HFF-Myc (cell line): ENCODE data around the gene BIK.
"Not testable (repeated sequence)": the region's sequence is repeated elsewhere in the genome, so short reads cannot be mapped to it uniquely, and the experiment has no call there.

Experiments used
- DNase-seq: peaks from one replicate; pipeline ENCODE4 v3.0.0-alpha.2; 2011; ENCODE audit warnings: low read depth; ENCODE audit errors: extremely low read depth
- H3K4me3 ChIP-seq: replicated peaks from 2 replicates; pipeline ENCODE4 v1.5.1; 2011; ENCODE audit warnings: low read depth, mild to moderate bottlenecking, control low read depth, low read length
- TF ChIP-seq, protein P1 (sequence below): IDR thresholded peaks from 2 replicates; pipeline ENCODE4 v1.5.1; 2012; ENCODE audit warnings: mild to moderate bottlenecking, low read depth, low read length, control low read depth; ENCODE audit errors: missing control alignments

Gene BIK

DNA sequence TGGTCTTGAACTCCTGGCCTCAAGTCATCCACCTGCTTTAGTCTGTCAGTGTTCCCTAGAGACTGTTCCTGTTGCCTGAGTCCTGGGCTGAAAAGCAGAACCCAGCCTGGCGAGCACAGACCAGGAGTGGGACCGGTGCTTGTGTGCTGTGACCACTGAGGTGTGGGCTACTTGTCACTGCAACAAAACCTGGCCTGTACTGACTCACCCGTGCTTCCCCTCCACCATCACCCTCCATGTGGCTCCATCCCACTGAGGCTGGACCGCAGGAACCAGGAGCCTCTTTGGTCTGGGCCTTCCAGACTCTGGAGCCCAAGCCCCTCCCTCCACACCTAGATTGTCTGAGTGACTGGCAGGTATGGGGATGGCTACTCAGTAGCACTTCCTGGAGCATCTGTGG lies 24.0 kb downstream of the BIK start:
- TF ChIP-seq, protein P1, sequence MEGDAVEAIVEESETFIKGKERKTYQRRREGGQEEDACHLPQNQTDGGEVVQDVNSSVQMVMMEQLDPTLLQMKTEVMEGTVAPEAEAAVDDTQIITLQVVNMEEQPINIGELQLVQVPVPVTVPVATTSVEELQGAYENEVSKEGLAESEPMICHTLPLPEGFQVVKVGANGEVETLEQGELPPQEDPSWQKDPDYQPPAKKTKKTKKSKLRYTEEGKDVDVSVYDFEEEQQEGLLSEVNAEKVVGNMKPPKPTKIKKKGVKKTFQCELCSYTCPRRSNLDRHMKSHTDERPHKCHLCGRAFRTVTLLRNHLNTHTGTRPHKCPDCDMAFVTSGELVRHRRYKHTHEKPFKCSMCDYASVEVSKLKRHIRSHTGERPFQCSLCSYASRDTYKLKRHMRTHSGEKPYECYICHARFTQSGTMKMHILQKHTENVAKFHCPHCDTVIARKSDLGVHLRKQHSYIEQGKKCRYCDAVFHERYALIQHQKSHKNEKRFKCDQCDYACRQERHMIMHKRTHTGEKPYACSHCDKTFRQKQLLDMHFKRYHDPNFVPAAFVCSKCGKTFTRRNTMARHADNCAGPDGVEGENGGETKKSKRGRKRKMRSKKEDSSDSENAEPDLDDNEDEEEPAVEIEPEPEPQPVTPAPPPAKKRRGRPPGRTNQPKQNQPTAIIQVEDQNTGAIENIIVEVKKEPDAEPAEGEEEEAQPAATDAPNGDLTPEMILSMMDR: no peak
- no peak for DNase-seq
- no peak overlapping the region for H3K4me3 ChIP-seq

DNA sequence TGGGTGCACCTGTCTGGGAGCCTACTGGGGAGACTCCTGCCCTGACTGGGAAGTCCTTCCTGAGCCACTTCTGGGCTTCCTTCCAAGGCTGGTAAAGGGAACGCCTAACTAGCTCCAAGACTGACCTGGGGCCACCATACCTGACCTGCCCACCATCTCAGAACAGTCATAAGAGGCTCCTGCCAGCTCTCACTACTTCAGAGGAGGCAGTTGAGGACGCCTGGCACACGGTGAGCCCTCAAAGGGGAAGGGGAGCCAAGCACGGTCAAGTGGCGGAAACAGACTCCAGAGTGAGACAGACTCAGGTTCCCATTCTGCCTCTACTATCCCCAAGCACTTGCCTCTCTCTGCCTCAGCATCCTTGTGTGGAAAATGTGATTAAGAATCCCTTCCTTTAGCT lies 25.0 kb downstream of the BIK start:
- DNase-seq: no peak
- no peak overlapping the region for H3K4me3 ChIP-seq
- TF ChIP-seq, protein P1: no peak

DNA sequence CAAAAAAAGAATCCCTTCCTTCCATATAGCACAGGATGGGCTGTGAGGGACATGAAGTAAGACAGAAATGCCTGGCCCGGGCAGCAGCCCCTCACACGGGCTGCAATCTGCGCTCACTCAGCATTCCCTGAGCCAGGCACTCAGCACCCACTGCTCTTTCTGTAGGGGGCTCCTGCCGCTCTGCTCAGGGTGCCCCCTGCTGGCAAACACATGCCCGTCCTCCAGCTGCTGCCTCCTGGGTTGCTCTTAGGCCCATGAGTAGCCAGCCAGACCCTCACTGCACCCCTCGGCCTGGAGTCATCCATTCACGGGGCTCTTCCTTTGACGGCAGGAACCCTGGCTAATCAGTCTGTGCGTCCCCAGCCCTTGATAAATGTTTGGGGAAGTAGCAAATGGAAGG lies 25.7 kb downstream of the BIK start:
- H3K4me3 ChIP-seq: no peak overlapping the region
- DNase-seq: no peak
- TF ChIP-seq, protein P1: peak; percentile 76

DNA sequence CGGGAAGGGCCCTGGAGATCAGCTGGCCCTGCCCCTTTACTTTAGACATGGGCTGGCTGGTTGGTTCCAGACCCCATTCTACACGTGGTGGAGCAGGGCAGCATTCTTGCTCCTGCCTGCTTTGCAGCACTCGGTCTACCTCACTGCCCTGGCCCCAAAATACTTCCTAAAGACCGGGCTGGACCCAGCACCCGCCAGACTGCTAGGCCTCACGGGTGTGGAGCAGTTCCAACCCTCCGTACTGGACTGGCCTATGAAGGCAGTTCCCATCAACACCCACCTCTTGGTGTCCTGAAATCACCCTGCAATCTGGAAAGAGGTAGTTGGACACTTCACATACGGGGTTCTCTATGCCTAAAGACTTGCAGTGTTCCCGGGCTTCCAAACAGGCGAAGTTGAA lies 26.3 kb downstream of the BIK start:
- TF ChIP-seq, protein P1: no peak
- no peak for DNase-seq
- H3K4me3 ChIP-seq: no peak overlapping the region

DNA sequence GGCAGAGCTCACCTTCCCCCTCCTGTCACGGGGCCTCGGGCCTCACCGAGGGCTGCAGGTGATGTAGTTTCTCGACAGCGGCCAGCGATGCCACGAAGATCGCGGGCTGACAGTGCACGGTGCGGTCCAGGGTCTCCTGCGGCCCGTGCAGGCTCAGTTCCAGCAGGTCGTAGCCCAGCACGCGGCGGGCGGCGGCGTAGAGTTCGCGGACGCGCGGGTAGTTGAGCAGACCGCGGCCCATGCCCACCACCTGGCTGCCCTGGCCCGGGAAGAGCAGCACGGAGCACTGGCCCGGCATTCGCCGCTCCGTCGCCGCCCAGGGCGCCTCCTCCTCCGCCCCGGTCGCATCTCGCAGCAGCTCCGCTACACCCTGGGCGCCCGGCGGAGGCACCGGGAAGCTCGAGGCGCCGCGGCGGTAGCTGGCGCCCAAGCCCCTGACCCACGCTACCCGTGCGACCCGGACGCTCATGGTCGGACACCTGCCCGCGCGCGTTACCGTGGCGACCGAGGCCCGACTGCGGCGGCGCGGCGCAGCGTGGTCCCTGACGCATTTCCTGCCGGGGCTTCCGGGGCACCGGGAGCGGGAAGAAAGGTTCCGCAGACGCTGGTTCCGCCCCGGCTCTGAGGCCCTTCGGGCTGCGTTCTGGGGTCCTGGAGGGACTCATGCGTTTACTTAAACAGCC lies 32.5 kb downstream of the BIK start, which contains the start of gene MCAT:
Gene MCAT, minus strand, starts transcription at position 519 of the 683 bp plus-strand sequence. Its CDS starts 50 bp downstream, at position 469.
- no peak for DNase-seq
- TF ChIP-seq, protein P1: no peak
- H3K4me3 ChIP-seq: peak within 1 kb of the TSS; percentile 92

DNA sequence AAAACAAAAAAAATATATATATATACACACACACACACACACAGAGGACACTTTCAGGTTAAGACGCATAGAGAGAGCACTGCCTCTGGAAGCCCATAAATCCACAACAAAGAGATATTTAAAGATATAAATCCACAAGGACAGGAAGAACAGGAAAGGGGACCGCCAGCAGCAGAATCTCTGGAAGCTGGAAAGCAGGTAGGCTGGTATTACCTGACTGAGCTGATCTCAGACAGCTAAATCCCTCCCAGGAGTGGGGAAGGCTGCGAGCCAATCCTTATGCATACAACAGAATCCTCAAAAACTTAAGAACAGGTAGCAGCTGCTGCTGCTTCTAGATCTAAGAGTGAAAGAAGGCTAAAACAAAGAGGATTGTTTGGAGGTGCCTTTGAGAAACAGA lies 34.4 kb downstream of the BIK start:
- no peak for DNase-seq
- no peak overlapping the region for H3K4me3 ChIP-seq
- TF ChIP-seq, protein P1: no peak

DNA sequence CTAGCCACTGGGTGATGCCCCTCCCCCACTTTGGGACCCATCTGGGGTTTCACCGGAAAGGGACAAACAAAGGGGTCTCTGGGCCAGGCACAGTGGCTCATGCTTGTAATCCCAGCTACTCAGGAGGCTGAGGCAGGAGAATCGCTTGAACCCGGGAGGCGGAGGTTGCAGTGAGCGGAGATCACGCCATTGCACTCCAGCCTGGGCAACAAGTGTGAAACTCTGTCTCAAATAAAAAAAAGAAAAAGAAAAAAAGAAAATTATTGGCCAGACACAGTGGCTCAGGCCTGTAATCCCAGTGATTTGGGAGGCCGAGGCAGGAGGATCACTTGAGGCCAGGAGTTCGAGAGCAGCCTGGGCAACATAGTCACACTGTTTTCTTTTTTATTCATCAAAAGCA lies 34.8 kb downstream of the BIK start:
- not testable (repeated sequence) for DNase-seq, H3K4me3 ChIP-seq

DNA sequence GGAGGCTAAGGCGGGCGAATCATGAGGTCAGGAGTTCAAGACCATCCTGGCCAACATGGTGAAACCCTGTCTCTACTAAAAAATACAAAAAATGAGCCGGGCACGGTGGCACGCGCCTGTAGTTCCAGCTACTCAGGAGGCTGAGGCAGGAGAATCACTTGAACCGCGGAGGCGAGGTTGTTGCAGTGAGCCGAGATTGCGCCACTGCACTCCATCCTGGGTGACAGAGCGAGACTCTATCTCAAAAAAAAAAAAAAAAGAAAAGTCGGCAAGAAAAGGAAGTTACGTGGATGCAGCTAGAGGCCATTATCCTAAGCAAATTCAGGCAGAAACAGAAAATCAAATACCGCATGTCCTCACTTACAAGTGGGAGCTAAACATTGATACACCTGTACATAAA lies 35.8 kb downstream of the BIK start:
- DNase-seq, H3K4me3 ChIP-seq: not testable (repeated sequence)
